GM21367 (cell line): ENCODE data around the gene FGF22.

Experiments
- ATAC-seq: cut with Tn5 transposase; IDR thresholded peaks from one replicate; pipeline ENCODE4 v1.9.1; 2021; ENCODE audit not compliant: unreplicated experiment

The FGF22 gene

DNA sequence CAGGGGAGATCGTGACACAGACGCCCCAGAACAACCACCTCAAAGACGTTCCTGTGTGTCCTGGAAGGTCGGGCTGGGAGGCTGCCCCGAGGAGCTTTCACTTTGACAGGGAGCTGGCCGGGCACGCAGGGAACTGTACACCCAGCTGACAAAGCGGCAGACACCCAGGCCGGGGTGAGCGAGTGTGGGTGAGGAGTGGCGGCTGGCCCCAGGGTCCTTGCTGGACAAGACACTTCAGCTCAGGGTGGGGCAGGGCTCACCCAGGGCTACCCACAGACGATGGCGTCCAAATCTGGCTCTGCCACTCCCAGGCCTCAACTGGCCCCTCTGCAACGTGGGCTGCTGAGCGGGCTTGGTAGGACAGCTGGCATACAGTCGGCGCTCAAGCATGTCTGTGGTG, 2.0 kb downstream of the FGF22 start:
- no peak for ATAC-seq

DNA sequence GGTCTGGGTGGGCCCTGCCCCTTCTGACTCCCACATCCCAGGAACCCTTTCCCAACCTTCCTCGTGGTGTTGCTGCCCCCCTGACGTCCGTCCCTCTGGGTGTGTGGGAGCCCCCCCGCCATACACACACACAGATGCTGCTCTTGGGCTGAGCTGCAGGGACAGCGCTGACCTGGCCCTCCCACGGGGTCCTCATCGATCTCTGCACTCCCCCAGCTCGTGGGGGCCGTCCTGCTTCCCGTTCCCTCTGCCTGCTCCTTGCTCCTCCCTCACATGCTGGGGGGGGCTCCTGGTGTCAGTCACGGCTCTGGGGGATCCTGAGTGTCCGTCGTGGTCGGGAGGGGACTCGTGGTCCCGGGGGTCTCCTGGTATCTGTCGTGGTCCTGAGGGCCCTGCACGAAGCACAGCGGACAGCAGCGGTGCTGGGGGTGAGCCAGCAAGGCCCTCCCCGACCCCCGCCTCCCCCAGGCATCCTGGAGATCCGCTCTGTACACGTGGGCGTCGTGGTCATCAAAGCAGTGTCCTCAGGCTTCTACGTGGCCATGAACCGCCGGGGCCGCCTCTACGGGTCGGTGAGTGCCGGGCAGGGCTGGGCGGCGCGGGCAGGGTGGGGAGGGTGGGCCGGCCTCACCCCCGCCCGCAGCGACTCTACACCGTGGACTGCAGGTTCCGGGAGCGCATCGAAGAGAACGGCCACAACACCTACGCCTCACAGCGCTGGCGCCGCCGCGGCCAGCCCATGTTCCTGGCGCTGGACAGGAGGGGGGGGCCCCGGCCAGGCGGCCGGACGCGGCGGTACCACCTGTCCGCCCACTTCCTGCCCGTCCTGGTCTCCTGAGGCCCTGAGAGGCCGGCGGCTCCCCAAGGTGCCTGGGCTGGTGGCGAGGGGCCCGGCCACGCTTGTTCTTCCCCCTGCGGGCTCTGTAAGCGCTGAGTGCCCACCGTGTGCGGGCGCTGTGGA, 3.4 kb downstream of the FGF22 start:
- no peak for ATAC-seq

DNA sequence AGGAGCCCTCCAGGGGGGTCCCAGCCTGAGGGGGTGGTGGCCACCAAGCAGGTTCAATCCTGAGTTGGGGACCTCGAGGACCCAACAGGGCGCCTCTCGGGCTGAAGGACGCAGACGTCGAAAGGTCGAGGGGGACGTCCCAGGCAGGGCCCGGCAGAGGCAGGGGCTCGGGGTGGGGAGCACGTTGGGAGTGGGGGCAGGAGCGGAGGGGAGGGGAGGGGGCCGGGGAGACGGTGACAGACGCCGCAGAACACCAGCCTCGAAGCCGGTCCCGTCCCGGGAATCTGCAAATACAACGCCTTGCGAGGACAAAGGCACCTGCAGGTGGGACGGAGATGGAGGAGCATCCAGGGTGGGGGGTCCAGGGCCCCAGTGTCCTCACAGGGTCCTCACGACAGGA, 4.1 kb downstream of the FGF22 start:
- no peak for ATAC-seq

DNA sequence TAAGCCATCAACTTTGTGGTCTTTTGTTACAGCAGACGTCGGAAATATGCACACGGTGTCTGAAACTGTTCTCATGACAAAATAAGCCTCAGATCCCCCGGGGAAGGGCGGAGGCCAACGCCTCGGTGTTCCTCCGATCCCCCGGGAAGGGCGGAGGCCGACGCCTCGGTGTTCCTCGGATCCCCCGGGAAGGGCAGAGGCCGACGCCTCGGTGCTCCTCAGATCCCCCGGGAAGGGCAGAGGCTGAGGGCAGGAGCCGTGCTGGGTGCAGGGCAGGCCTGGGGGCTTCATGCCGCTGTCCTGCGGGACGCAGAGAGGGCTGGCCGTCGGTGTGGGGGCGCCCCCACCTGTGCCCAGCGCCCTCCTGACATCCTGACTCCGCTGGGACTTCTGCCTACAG, 4.7 kb downstream of the FGF22 start:
- no peak for ATAC-seq

GRCh38 chr19:644789-645188, 5.1 kb downstream of the FGF22 start:
- no peak for ATAC-seq

- no peak for ATAC-seq
Observed at GRCh38 chr19:645912-646778, 6.5 kb downstream of the FGF22 start.

- no peak for ATAC-seq
Observed at GRCh38 chr19:646779-647565, 7.3 kb downstream of the FGF22 start.

- no peak for ATAC-seq
Observed at GRCh38 chr19:647566-648284, 8.0 kb downstream of the FGF22 start.

DNA sequence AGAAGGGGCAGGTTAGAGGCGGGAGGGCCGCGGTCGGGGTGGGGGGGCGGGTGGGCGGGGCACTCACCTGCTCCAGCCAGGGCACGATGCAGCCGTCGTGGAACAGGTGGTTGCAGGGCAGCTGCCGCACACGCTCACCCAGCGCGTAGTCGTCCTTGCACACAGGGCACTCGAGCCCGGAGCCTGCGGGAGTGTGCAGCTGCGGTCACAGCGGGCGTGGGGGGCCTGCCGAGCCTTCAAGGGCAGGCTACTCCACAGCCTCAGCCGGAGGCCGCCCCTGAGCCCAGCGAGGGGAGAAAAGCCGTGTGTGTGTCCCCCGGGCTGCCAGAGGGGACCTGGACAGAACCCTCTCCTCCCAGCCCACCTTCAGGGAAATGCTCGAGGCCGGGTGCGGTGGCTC, 8.6 kb downstream of the FGF22 start:
- no peak for ATAC-seq

- no peak for ATAC-seq
Observed at GRCh38 chr19:648904-649801, 9.5 kb downstream of the FGF22 start.

DNA sequence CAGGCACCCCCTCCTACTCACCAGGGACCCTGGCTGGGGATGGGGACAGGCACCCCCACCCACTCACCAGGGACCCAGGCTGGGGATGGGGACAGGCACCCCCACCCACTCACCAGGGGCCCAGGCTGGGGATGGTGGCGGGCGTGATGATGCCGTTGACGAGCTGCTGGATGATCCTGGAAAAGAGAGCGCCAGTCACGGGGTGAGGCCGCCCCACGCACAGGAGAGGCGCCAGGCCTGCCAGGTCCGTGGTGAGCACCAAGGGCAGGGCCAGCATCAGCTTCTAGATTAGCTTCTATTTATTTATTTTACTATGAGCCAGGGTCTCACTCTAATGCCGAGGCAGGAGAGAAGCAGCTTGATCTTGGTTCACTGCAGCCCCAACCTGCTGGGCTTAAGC, 10.4 kb downstream of the FGF22 start:
- ATAC-seq: no peak

DNA sequence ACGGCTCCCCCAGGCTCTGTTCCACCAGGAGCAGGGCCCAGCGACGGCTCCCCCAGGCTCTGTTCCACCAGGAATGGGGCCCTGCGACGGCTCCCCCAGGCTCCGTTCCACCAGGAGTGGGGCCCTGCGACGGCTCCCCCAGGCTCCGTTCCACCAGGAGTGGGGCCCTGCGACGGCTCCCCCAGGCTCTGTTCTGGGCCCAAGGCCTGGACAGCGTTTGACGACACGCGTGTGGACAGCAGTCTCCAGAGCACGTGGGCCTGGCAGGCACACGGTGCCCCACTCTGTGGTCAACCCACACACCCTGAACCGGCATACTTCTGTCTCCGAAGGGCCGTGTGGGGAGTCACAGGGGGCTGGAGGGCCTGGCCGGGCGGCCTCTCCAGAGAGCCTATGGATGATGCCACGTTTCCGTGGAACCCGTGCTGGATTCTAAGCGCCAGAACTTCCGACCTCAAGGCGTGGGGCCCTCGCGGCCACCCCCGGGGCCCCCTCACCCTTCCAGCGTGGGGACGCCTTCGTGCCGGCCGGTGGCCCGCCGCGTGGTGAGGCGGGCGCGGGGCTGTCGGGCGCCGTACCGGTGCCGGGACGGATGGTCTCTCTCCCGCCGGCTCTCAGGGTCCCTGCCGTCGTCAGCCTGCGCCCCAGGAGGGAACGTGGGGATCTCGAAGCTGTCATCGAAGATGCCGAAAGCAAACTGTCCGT, 11.6 kb downstream of the FGF22 start:
- no peak for ATAC-seq

DNA sequence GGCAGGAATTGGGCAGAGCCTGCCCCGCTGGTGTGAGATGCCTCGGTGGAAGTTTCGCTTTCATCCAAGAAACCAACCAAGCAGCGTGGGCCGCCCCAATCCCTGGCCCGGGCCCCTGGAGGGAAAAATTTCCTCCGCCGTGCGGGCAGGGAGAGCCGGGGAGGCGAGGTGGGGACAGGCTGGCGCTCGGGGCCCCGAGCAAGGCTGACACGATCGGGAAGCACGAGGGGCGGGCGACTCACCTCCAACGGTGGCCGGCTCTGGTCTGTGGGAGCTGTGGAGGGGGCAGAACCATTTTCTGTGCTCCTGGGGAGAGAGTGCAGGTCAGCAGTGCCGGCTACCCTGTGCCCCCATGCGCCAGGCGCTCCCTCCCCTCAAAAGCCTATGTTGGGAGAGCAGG, 12.3 kb downstream of the FGF22 start:
- no peak for ATAC-seq

- no peak for ATAC-seq
Observed at GRCh38 chr19:652467-653389, 13.0 kb downstream of the FGF22 start.

- no peak for ATAC-seq
Observed at GRCh38 chr19:653425-653824, 13.7 kb downstream of the FGF22 start.

DNA sequence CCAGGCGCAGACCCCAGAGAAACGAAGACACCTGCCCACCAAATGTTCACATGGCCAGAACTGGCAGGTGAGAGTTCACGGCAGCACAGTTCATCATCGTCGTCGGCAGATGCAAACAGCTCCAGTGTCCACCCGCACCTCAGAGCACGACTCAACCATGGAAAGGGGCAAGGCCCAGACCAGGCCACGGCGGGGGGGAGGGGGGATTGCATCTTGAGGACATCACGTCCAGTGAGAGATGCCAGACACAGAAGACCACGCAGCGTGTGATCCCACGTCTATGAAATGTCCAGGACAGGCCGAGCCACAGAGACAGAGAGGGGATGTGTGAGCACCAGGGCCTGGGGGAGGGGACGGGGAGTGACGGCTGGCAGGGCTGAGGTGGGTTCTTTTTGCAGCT, 16.0 kb downstream of the FGF22 start:
- no peak for ATAC-seq

DNA sequence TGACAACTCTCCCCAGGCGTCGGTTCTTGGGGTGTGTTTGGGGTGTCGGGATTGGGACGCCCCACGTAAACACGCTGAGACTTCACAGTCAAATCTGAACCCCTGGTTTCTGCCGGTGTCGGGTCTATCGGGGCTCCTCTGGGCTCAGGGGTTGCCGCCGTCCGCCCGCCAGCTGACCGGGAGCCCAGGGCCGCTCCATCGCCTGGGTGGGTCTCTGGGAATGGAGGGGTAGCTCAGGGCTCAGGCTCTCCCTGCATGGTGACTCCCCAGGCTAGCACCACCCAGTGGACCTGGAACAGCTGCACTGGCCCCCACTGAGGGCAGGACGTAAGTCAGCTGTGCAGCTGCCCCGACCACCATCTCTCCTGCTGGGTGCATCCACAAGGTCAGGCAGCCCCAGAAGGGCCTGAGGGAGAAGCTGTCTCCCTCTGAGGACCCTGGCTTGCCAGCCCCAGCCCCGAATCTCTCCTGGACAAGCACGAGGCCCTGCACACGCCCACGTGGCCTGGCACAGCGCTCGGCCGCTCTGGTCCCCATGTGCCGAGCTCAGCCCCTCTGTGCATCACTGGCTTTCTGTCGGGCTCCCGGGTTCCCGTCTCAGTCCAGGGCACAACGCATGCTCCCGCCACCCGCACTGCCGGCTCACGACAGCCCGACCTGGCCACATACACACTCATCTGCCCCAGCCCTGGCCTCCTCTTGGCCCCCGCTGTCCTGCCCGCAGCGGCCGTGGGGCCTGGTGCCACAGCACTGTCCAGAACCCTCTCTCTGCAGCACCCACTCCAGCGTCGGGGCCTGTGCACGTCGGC, 17.3 kb downstream of the FGF22 start:
- ATAC-seq: no peak
